ENCODE measurements around the gene TGFA. TPM values are rescaled to one million over a fixed set of nuclear protein-coding genes. Genes with fewer than 3 reads are reported as not detected.

Gene TGFA
- total and polyA plus RNA-seq, 2 experiments from 2014 or later, result 1.4 to 6.5 TPM

- no peaks in the 10 kb centered on the region for H3K27me3 ChIP-seq (ENCODE audit: insufficient read depth)
- peaks cover 8% of the 10 kb centered on the region; the same call in 1 of the 2 replicates for H3K9me2 ChIP-seq (ENCODE audit: insufficient read depth)
- Mint-ChIP-seq H3K4me3 (no peak overlapping the region), H3K36me3 (ENCODE audit: low read depth) (no peaks in the 10 kb centered on the region), H3K27ac (no peak overlapping the region), H3K4me1 (peaks cover 17% of the 10 kb centered on the region), H3K27me3 (ENCODE audit: insufficient read depth, low read depth, poor library complexity) (peaks cover 5% of the 10 kb centered on the region), H3K9me3 (no peaks in the 10 kb centered on the region)
- H2AFZ ChIP-seq, result no peak overlapping the region
- H3K4me2 ChIP-seq, result no peak overlapping the region
- no peaks in the 10 kb centered on the region for H3F3A ChIP-seq (replicated peaks; ENCODE audit: low read depth)
- H3K36me3 ChIP-seq (ENCODE audit: insufficient read depth), result no peaks in the 10 kb centered on the region
- H3K4me3 ChIP-seq, result no peak overlapping the region
- no peaks in the 10 kb centered on the region for H4K20me1 ChIP-seq (replicated peaks; ENCODE audit: insufficient read depth)
- no peaks in the 10 kb centered on the region for H3K79me2 ChIP-seq (replicated peaks; ENCODE audit: insufficient read depth)
- DNase-seq (ENCODE audit: low spot score) (no peak), ATAC-seq (no peak)
- no peak overlapping the region for H3K27ac ChIP-seq (ENCODE audit: low read depth)
- H3K4me1 ChIP-seq (ENCODE audit: insufficient read depth), result peaks cover 9% of the 10 kb centered on the region
- TF ChIP-seq EZH2phosphoT487 (IDR thresholded peaks at IDR 0.05; ENCODE audit: unreplicated experiment) (no peak), POLR2AphosphoS5 (IDR thresholded peaks at IDR 0.05; ENCODE audit: low read depth) (no peak), EZH2 (IDR thresholded peaks at IDR 0.05; ENCODE audit: low read depth, unreplicated experiment) (no peak), CREB1 (CRISPR knock-in tag; IDR thresholded peaks at IDR 0.05; ENCODE audit: low read depth) (no peak), ZNF462 (CRISPR knock-in tag; IDR thresholded peaks at IDR 0.05) (no peak), REST (IDR thresholded peaks at IDR 0.05; ENCODE audit: unreplicated experiment) (no peak), ETS1 (IDR thresholded peaks at IDR 0.05) (no peak), CTCF (conservative IDR thresholded peaks at IDR 0.05; ENCODE audit: low read depth in 2 of 2) (no peak), ZNF114 (CRISPR knock-in tag; IDR thresholded peaks at IDR 0.05) (no peak), ZNF331 (CRISPR knock-in tag; IDR thresholded peaks at IDR 0.05; ENCODE audit: low read depth) (no peak), NANOG (IDR thresholded peaks at IDR 0.05; ENCODE audit: borderline replicate concordance) (no peak), STAT1 (IDR thresholded peaks at IDR 0.05; ENCODE audit: unreplicated experiment) (no peak), JUNB (IDR thresholded peaks at IDR 0.05; ENCODE audit: unreplicated experiment) (no peak)
Observed at GRCh38 chr2:70527447-70528080, 26.1 kb downstream of the TGFA start.
